Fibroblast of peridontal ligament (primary cell): ENCODE measurements around the gene BEAN1.
A peak's percentile ranks its signal among the peaks of the same experiment; 100 is the strongest.

ENCODE experiments used
- DNase-seq: peaks from one replicate; pipeline ENCODE4 v3.0.0-alpha.2; 2010; ENCODE audit errors: extremely low read depth

The BEAN1 gene

DNA sequence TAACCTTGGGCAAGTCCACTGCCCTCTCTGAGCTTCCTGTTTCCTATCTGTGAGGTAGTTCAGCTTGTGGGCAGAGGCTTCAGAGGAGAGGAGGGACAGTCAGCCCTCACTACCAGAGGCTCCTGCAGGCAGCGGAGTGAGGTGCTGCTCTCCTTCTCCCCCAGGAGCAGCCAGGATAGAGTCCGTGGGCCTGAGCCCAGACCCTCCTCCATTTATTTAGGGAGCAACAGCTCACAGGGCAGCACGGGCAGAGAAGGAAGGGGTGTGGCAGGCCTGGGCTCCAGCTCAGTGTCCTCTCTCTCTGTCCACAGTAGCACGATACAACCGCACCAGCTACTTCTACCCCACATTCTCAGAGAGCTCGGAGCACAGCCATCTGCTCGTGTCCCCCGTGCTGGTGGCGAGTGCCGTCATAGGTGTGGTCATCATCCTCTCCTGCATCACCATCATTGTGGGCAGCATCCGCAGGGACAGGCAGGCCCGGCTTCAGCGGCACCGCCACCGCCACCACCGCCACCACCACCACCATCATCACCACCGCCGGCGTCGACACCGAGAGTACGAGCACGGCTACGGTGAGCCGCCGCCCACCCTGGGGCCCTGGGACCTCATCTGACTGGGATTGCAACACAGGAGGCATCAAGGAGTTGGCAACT is 42.3 kb downstream of the BEAN1 start:
- no peak for DNase-seq

DNA sequence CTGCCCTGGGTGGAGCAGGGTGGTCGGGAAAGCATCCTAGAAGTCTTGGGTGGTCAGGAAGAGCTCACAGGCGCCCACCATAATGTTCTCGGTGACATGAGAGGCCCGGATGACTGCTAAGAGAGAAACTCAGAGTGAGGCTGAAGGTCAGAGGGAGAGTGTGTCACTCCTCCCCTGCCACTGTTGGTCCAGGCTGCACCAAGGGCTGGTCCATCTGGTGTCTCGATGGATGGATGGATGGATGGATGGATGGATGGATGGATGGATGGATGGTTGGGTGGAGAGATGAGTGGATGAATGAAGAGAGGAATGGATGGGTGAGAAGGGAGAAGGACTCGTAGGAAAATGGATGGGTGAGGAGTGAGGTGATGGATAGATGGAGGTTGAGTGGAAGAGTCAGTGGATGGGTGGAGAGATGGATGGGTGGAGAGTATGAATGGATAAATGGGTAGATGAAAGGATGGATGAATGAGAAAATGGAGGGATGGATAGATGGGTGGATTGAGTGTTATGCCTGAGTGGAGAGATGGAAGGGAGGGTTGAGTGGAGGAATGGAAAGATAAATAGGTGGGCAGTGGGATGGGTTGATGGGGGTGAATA is 43.0 kb downstream of the BEAN1 start:
- no peak for DNase-seq

DNA sequence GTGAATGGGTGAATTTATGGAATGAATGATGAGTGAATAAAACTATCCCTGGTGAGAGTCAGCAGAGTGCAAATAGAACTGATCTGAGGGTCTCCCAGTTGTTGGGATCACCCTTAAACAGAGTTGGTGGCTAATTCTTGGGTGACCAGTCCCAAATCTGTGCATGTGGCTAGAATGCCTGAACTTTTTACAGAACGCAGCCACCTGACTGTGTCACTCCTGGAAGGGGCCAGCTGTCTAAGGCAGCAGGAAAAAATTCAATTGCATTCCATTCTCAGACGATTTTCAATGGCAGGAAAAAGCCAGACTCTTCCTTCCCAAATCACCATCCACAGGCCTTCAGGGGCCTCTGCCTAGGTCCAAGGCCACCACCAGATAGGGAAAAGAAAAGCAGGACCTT is 43.5 kb downstream of the BEAN1 start:
- DNase-seq, result no peak

DNA sequence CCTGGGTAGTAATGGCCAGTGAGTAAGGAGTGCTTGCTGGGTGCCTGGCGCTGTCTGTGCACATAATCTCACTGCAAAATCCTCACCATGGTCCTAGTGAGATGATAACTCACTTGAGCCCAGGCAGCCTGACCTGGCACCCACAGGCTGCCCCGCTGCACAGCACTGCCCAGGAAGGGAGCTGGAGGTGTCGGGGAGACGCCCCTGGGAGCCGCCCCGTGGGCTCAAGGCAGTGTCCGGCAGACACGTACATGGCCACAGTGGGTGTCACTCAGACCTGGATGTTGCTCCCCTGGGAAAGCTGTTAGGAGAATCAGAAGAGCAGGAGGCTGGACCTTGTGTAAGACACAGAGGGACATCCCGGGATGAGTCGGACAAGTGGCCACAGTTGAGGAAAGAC is 44.2 kb downstream of the BEAN1 start:
- no peak for DNase-seq

DNA sequence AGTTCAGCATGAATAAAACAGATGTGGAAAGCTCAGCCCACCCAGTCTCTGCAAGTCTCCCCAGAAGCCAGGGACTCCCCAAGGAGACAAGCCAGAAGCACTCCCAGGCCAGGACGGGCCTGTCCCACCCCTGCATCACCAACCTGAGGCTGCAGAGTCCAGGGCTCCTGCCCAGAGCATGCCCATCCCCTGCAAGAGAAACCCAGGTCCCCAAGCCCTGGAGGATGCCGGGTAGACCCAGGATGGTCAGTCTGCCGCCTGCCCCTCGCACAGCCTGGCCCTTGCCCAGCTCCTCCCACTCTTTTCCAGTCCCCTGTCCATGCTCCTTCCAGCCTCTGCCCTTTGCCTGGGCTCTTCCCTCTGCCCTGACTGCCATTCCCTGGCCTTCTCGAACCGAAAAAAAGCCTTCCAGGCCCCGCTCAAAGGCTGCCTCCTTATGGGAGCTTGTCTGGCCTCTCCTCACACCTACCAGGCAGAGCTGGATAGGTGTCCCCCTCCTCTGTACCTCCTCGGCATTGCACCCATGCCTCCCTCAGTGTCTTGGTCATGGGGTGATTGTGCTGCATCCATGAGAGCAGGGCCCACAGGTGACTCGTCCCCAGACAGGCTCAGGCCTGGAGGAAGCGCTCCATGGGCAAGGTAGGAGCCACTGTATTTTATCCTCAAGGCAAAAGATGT is 44.8 kb downstream of the BEAN1 start:
- DNase-seq, result no peak

DNA sequence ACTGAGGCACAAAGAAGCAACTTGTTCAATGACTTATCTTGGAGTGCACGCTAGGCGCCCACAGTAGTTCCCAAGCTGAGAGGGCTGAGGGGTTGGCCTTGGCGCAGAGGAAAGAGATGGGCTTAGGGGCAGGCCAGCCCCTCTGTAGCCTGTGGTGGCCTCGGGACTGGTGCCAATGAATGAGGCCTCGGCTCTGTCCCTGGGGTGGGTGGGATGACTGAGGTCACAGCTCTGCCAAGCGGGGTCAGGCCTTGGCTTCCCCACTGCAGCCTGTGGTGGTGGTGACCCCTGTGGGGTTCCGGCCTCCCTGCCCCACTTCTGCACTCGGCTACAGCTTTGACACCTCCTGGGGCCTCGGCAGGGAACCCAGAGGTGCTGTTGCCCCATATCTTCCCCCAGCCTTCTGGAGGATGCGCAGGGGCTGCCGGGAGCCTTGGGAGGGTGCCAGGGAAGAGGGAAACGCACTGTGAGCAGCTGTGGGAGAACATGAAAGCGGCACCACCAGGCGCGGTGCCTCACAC is 46.0 kb downstream of the BEAN1 start:
- DNase-seq, result no peak

DNA sequence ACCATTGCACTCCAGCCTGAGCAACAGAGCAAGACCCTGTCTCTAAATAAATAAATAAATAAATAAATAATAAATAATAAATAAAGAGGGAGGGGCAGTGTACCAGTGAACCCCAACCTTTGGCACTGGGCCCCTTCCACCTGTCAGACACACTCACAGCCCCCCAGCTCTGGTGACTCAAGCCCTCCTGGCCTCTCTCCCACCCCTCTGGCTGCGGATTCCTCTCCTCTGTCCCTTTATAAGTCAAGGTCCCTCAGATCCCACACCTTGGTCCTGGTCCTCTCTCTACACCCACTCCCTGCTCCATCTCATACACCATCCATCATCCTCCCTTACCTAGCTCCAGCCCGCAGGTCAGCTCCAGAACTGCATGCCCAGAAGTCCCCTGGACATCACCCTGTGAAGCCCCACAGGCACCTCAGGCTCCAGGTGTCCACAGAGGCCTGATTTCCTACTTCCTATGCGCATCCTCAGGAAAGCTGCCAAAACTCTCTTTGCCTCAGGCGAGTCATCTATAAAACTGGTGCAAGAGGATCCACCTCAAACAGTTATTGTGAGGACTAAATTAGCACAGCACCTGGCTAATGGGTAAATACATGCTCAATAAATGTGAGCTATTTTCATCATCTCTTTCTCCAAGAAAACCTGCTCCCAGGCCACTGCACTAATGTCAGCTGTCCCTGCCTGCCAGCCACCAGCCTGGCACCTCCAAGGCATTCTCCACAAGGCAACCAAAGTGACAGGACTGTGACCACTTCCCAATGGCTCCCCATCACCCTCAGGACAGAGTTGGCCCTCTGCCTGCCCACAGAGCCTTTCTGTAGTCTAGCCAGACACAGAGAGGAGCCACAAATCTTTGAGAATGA is 46.8 kb downstream of the BEAN1 start:
- DNase-seq, result no peak

DNA sequence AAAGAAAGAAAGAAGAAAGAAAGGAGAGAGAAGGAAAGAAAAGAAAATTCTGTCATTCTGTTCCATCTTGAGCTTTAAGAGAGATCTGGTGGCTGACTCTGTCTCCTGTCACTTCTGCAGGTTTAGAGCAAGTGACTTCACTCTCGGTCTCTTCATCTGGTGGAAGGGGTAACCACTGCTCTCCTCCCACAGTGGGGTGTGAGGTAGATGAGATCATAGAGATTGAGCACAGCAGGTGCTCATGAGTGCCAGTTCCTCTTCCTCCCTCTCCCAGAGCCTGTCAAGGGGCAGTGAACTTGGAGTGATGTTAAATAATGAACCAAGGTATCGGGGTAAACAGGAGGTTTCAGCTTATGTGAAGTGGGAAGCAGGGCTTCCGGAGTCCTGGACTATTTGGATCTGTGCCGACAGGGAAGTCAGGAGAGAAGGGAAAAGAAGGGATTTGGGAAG is 47.7 kb downstream of the BEAN1 start:
- no peak for DNase-seq

DNA sequence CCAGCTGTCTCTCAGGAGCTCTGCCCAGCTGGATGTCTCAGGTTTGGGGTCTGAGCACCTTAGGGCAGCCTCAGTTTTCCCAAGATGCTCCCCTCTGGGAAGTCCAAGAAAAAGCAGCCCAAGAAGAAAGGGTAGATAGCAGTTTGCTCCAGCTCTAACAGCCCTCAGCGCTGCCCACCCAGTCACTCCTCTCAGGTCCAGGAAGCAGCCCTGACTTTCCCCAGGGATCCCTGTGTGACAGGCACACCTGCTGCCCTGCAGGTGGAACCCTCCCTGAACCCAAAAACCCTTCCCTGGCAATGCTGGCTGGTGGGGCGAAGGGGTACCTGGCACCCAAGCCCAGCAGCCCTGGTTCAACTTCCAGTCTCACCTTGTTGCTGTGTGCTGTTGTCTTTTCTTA is 48.1 kb downstream of the BEAN1 start:
- DNase-seq, result no peak

DNA sequence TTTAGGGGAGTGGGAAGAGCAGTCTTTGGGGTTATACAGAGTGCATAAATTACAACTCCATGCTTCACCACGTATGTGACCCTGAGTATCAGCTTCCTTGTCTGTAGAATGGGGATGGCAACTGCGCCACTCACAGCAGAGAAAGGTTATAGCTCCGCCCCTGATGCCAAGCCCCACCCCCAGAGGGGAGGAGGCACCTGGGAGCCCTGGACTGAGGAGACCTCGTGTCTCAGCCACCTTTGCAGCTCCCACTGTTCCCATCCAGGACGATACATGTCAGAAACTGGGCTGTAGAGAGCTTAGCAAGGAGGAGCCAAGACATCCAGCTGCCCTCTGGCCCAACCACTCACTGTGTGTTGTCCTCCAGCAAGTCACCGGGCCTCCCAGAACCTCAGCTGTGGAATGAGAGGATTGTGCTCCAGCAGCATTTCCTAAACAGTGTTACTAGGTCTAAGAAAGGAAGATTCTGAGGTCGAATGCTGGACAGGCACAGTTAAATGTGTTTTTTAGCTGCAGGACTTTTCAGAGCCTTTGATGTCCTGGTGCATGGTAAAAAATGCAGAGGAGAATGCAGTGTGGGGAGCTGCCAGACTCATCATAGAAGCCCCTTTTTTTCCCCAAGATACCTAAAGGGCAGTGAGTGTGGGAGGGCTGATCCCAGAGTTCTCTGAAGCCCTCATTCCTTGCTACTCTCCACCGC is 49.4 kb downstream of the BEAN1 start:
- no peak for DNase-seq

DNA sequence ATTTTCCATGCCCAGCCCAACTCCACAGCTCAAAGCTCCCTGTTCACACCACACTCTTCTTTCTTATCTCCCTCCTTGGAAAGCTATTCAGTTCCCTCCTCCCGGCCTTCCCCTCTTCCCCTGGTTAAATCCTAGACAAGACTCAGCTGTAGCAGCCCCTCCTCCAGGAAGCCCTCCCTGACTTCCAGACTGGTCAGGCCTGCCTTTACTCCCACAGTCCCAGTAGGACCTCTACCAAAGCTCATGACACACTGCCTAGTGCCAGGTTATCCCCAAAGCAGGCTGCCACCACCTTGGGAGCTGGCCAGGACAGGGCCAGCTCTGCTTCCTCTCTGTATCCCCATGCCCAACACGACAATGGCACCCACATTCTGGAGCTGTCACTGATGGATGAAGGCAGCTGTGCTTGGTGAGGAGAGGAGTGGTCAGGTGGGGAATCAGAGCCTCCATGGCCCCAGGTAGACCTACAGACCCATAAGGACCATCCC is 50.0 kb downstream of the BEAN1 start:
- DNase-seq, result no peak

DNA sequence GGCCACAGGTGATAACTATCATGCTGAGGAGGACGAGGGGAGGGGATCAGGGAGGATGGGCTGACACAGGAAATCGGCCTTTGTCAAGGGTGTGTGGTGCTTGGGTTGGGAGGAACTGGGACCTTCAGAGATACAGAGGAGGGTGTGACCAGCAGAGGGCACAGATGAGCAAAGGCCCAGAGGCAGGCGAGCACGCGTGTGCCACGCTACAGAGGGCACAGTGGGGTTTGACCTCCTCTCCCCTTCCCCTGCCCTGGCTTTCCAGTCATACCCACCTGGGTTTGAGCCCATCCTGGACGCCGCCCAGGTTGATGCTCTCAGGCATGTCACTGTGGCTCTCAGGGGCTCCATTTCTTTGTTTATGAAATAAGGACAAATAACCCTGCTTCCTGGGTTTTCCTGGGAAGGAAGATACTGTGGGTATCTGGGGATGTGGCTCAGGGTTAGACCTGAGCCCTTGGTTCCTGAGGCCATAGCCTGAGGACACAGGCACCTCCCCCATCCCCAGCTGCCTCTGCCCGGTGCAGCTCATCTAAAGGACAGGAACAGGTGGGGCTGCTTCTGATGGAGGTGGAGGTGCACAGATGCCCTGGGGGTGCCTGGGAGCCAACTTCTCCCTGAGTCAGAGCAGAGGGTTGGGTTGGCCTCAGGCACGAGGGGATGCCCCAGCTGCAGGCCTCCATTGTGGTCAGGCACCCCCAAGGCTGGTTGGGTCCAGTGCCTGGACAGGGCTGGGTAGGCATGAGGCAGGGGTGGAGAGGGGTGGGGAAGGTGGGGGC is 51.8 kb downstream of the BEAN1 start:
- DNase-seq, result peak; percentile 56

DNA sequence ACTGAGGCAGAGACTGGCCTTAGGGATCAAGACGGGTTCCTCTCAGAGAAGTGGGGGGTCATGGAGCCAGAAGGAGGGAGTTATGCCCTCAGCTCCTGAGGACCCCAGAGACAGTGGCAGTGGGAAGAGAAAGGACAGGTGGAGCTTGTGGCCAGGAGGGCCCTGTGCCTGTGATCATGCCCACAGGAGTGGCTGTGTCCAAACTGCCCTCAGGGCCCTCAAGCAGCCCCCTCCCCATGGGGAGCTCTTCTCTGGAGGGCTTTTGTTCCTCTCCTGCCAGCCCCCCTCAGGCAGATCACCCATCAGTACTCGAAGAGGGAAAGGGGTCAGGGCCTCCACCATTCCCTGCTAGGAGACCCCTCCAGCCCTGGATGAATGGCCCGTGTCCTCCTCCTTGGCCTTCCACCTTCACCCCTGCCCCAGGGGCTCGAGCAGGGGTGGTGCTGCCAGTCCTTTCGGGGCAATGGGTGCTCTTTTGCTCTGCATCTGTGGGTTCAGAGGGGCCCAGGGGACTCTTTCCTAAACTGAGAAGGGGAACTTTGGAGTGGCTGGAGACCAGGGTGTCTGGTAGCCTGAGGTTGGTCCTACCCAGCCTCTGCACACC is 52.7 kb downstream of the BEAN1 start:
- no peak for DNase-seq

DNA sequence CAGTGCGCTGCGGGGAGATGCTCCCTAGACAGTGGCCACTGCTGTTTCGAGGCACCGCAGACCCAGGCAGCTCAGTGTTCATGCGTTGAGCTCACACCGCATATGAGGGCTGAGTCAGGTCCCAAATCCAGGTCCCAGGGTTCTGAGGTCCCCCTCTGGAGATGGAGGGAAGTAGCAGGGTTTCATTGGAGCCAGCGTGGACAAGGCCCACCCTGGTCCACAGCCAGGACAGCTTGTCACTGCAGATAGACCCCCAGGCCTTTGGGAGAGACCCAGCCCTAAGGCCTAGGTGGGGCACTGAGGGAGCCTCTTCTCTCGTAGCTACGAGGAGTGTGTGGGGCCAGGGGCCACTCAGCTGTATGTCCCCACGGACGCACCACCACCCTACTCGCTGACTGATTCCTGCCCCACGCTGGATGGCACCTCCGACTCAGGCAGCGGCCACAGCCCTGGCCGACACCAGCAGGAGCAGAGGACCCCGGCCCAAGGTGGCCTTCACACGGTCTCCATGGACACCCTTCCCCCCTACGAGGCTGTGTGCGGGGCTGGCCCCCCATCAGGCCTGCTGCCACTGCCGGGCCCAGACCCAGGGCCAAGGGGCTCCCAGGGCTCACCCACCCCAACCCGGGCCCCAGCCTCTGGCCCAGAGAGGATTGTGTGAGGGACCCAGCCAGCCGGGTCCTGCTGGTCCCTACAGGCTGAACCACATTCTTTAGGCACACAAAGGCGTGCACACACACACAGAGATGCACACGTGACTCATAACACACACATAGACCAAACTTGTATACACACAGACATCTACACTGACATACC is 53.4 kb downstream of the BEAN1 start:
- no peak for DNase-seq

DNA sequence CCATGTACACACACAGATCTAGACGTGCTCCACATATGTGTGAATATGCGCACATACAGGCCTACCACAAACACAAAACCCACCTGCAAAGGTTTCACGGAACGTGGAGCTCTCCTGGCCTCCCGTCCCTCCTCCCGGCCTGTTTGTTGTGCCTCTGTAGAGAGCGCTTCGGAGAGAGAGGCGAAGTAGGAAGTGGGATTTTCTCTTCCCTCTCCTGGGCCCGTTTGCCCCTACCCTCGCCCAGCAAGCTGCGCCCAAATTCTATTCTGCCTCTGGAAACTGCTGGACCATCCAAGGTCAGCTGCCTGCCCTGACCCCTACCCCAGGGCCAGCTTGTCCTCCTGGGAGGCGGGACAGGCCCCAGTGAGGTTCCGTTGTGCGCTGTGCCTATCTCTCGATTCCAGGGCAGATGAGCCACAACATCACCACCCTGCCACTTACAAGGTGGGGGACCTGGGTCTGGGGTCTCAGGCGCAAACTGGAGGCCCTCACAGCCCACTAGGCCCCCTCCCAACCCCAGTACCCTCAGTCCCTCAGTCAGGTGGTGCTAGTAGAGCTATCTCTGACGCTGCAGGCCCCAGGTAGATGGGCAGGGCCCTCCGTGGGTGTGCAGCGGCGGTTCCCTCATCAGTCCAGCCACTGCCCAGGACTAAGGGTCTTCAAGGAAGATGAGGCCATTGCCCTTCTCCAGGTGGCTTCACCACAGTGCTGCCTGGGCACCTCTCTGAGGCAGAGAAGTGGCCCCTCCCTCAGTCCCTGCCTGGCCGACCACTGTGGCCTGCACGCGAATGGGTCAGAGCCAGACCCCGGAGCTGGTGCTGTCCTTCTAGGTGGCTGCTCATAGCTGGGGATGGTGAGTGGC is 54.2 kb downstream of the BEAN1 start:
- DNase-seq, result no peak

DNA sequence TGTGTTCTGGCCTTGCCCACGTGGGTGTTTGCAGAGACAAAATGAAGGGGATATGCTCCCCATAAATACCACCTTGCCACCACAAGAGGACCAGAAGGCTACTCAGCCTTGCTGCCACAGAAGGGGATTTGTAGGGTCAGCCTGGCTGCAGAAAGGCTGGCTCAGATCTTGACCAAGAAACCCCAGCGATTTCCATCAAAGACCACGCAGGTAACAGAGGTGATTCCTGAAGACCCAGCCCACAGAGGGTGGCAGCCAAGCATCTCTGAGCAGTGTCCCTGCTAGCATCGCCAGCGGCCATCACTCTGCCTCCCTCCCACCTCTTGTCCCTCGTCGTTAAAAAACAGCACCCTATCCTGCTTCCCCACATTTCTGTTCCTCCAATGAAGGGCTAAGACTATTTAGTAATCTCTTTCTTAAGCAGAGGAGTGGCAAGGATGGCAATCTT is 54.9 kb downstream of the BEAN1 start:
- no peak for DNase-seq

DNA sequence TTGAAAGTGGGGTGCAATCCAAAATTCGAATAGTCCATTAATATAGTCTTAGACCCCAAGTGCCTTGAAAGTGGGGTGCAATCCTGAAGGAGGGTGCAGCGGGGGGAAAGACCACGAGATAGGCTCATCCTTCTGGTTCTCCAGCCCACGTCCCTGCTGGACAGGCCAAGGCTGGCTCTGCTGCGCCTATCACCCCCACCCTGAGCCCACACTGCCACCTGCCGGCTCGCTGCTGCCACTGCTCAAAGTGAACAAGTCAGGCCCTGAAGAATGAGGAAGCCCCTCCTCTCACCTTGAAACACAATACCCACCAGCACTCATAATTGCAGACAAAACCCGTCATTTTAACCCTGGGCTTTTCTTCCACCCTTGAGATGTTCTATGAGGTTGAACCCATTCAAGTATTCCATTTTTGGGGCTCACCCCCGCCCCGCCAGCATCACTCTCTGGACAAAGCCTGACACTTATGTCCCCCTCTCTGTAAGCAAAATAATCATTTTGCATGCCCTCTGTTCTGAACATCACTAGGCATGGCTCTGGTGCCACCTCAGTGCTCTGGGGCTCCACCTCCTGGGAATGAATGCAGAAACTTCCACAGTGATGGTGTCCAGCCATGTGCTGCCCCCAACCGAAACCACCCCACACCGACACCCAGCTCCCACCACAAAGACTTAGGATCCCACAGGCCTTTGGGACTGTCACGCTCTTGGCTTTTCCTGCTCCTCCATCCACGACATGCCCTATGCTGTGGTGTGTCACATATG is 56.8 kb downstream of the BEAN1 start:
- DNase-seq, result peak; percentile 57
